Transverse colon (tissue), 4 donors: ENCODE measurements around the gene SYT13.

Experiments used
- CTCF ChIP-seq, 5 experiments: fragments of 200-600 bp in 3 of 5; fragments of 450-650 bp in 2 of 5; sonication (generic) in 3 of 5; IDR thresholded peaks; 1 replicate in 2 of 5; 2 replicates in 3 of 5; pipeline ENCODE4 v1.5.1; 2016 to 2017; ENCODE audit warnings: antibody characterized with exemption in 5 of 5, inconsistent platforms in 3 of 5, mild to moderate bottlenecking in 2 of 5, moderate library complexity in 1 of 5
- EP300 ChIP-seq: sonication (generic); formaldehyde crosslinking; IDR thresholded peaks from one replicate; pipeline ENCODE4 v1.6.1; 2017; ENCODE audit warnings: antibody characterized with exemption, low read depth
- POLR2A ChIP-seq: fragments of 450-650 bp; IDR thresholded peaks from one replicate; pipeline ENCODE4 v1.6.1; 2016; ENCODE audit warnings: antibody characterized with exemption, mild to moderate bottlenecking, moderate library complexity
- POLR2AphosphoS5 ChIP-seq, 3 donors: sonication (generic); formaldehyde crosslinking; IDR thresholded peaks; one replicate each; pipeline ENCODE4 v1.6.1; 2016; ENCODE audit warnings: antibody characterized with exemption in 3 of 3

- TF ChIP-seq CTCF (IDR thresholded peaks at IDR 0.05) (no peak), POLR2A (no peak), POLR2AphosphoS5 (IDR thresholded peaks at IDR 0.05) (no peak), EP300 (no peak)
These were observed 35.0 kb upstream of the SYT13 start for GRCh38 chr11:45321031-45321595.
